Gastrocnemius medialis (tissue), 4 donors: Measurements from ENCODE around the gene CHCHD6. TPM values are rescaled to one million over a fixed set of nuclear protein-coding genes. Genes with fewer than 3 reads are reported as not detected.

ENCODE experiments used
- ATAC-seq, 2 donors: fragments of 150-250 bp; one replicate each; pipeline ENCODE4 v1.9.1; 2016
- DNase-seq, 2 donors: peaks; one replicate each; pipeline ENCODE4 v3.0.0-alpha.2; 2019
- H3K27ac ChIP-seq, 4 donors: fragments of 200-600 bp; sonication (generic); 1 replicate in 1 of 4; 2 replicates in 3 of 4; pipeline ENCODE4 v1.5.1; 2016 to 2018; ENCODE audit warnings: mild to moderate bottlenecking in 2 of 4, moderate library complexity in 1 of 4
- H3K27me3 ChIP-seq, 3 donors: fragments of 200-600 bp; sonication (generic) in 2 of 3; 1 replicate in 1 of 3; 2 replicates in 2 of 3; pipeline versions ENCODE4 v1.5.1 to v1.6.0; 2016 to 2019; ENCODE audit warnings: mild to moderate bottlenecking in 1 of 3, moderate library complexity in 1 of 3
- H3K36me3 ChIP-seq, 2 donors: fragments of 200-600 bp; sonication (generic) in 1 of 2; one replicate each; pipeline ENCODE4 v1.5.1; 2017 to 2018
- H3K4me1 ChIP-seq, 2 donors: fragments of 200-600 bp; sonication (generic) in 1 of 2; one replicate each; pipeline ENCODE4 v1.5.1; 2016 to 2017; ENCODE audit warnings: mild to moderate bottlenecking in 2 of 2
- H3K4me3 ChIP-seq, 4 donors: fragments of 200-600 bp; sonication (generic) in 3 of 4; 1 replicate in 1 of 4; 2 replicates in 3 of 4; pipeline ENCODE4 v1.5.1; 2016 to 2019; ENCODE audit warnings: mild to moderate bottlenecking in 2 of 4
- H3K9me3 ChIP-seq, 3 donors: fragments of 200-600 bp; sonication (generic) in 2 of 3; 1 replicate in 1 of 3; 2 replicates in 2 of 3; pipeline ENCODE4 v1.5.1; 2016 to 2019
- CTCF ChIP-seq, 5 experiments: fragments of 450-650 bp in 3 of 5; fragments of 200-600 bp in 2 of 5; sonication (generic) in 2 of 5; IDR thresholded peaks in 4 of 5; conservative IDR thresholded peaks in 1 of 5; 1 replicate in 4 of 5; 2 replicates in 1 of 5; pipeline ENCODE4 v1.5.1; 2016 to 2019; ENCODE audit warnings: antibody characterized with exemption in 5 of 5, mild to moderate bottlenecking in 3 of 5, moderate library complexity in 3 of 5
- POLR2A ChIP-seq, 2 donors: fragments of 450-650 bp; IDR thresholded peaks; one replicate each; pipeline ENCODE4 v1.6.1; 2017; ENCODE audit warnings: antibody characterized with exemption in 2 of 2, mild to moderate bottlenecking in 2 of 2, moderate library complexity in 2 of 2
- in situ Hi-C, 4 donors: fragments of 200-750 bp; cut with MboI; loops; one replicate each; pipeline versions ENCODE4 v1.15.0 to v1.8.0; 2017; ENCODE audit warnings: low sequenced_read_pairs in 4 of 4
- intact Hi-C: fragments of 100-400 bp; cut with DNase I; formaldehyde crosslinking; loops from one replicate; pipeline ENCODE4 v1.15.1; 2023; ENCODE audit warnings: low total_unique reads
- total RNA-seq, 4 donors: library from RNA; depleted of rRNA; stranded (reverse); fragments of >200 nt; gene quantifications; one replicate each; pipeline versions ENCODE4 v1.1.0 to v1.2.3, GENCODE V29; 2016

The CHCHD6 gene
- total RNA-seq, 4 donors from 2014 or later, result 2.7 to 4.2 (median 3.4) TPM

DNA sequence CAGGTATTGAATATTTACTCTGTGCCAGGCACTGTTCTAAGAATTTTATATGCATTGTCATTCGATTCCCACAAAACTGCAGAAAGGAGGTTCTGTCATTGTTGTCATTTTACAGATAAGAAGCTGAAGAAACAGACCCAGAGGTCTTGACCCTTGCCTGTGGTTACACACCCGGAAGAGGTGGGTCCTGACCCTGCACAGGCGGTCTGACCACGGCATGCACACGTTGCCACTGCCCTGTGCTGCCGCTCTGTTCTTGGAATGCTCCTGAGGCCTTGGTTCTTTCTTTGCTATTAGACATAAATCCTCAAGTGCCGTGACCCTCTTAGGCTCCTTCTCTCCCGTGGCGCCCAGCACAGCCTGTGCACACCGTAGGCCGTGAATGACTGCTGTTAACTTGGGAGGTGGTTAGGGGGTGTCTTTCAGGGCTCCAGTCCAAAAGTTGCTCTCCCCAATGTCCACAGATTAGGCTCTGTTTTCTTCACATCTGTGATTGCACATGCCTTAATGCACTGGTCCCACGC, 204.8 kb downstream of the CHCHD6 start:
- H3K9me3 ChIP-seq, result no peaks in the 10 kb centered on the region
- no peak overlapping the region for H3K27ac ChIP-seq
- no peak for TF ChIP-seq POLR2A (IDR thresholded peaks at IDR 0.05)
- intact Hi-C loops, result no loop called here
- no peaks in the 10 kb centered on the region for H3K36me3 ChIP-seq
- ATAC-seq, result no peak
- no peak for DNase-seq
- H3K4me3 ChIP-seq, result no peak overlapping the region
- peaks cover 0 to 4% of the 10 kb centered on the region in 2 donors for H3K4me1 ChIP-seq
- no peaks in the 10 kb centered on the region for H3K27me3 ChIP-seq
- in situ Hi-C loops, result no loop called here

- ATAC-seq (no peak), DNase-seq (no peak)
- Histone ChIP-seq H3K27me3 (no peaks in the 10 kb centered on the region), H3K27ac (no peak overlapping the region), H3K9me3 (no peaks in the 10 kb centered on the region), H3K4me1 (peaks cover 0 to 4% of the 10 kb centered on the region in 2 donors), H3K4me3 (no peak overlapping the region), H3K36me3 (no peaks in the 10 kb centered on the region)
- intact Hi-C loops (no loop called here), in situ Hi-C loops (no loop called here)
- TF ChIP-seq CTCF (IDR thresholded peaks at IDR 0.05 in 4 of 5, conservative IDR thresholded peaks at IDR 0.05 in 1 of 5) (no peak), POLR2A (IDR thresholded peaks at IDR 0.05) (no peak)
These were observed 206.2 kb downstream of the CHCHD6 start for GRCh38 chr3:126910231-126910630.

- Histone ChIP-seq H3K27ac (peak overlapping the region in 1 of 4 donors; percentile 45), H3K27me3 (no peaks in the 10 kb centered on the region), H3K4me1 (peaks cover 0 to 4% of the 10 kb centered on the region in 2 donors), H3K9me3 (no peaks in the 10 kb centered on the region), H3K36me3 (no peaks in the 10 kb centered on the region), H3K4me3 (no peak overlapping the region)
- TF ChIP-seq CTCF (IDR thresholded peaks at IDR 0.05 in 4 of 5, conservative IDR thresholded peaks at IDR 0.05 in 1 of 5), result no peak
- intact Hi-C loops, result no loop called here
- in situ Hi-C loops, result no loop called here
- ATAC-seq (peak; percentile 69 to 80), DNase-seq (peak; percentile 32 to 57)
These were observed 207.4 kb downstream of the CHCHD6 start for GRCh38 chr3:126911162-126912026.

- H3K4me3 ChIP-seq, result no peak overlapping the region
- in situ Hi-C loops, result no loop called here
- peaks cover 0 to 4% of the 10 kb centered on the region in 2 donors for H3K4me1 ChIP-seq
- TF ChIP-seq POLR2A (IDR thresholded peaks at IDR 0.05) (no peak), CTCF (IDR thresholded peaks at IDR 0.05 in 4 of 5, conservative IDR thresholded peaks at IDR 0.05 in 1 of 5) (no peak)
- peak overlapping the region in 1 of 4 donors; percentile 45 for H3K27ac ChIP-seq
- peak in 1 of 2 donors; percentile 24 for DNase-seq
- no peaks in the 10 kb centered on the region for H3K27me3 ChIP-seq
- intact Hi-C loops, result no loop called here
- no peaks in the 10 kb centered on the region for H3K9me3 ChIP-seq
- no peak for ATAC-seq
- H3K36me3 ChIP-seq, result no peaks in the 10 kb centered on the region
These were observed 208.0 kb downstream of the CHCHD6 start for GRCh38 chr3:126912027-126912422.

GRCh38 chr3:126912491-126913195, 208.6 kb downstream of the CHCHD6 start:
- DNase-seq (no peak), ATAC-seq (no peak)
- Histone ChIP-seq H3K9me3 (no peaks in the 10 kb centered on the region), H3K4me3 (no peak overlapping the region), H3K4me1 (peaks cover 0 to 4% of the 10 kb centered on the region in 2 donors), H3K36me3 (no peaks in the 10 kb centered on the region), H3K27ac (no peak overlapping the region), H3K27me3 (no peaks in the 10 kb centered on the region)
- TF ChIP-seq CTCF (IDR thresholded peaks at IDR 0.05 in 4 of 5, conservative IDR thresholded peaks at IDR 0.05 in 1 of 5), result no peak
- in situ Hi-C loops (no loop called here), intact Hi-C loops (no loop called here)
